HUES48 (cell line): ENCODE data around the gene DCPS.
"Not testable (repeated sequence)": the region's sequence is repeated elsewhere in the genome, so short reads cannot be mapped to it uniquely, and the experiment has no call there.

ENCODE experiments used
- H3K27ac ChIP-seq: one replicate; pipeline ENCODE4 v1.7.0; 2013; ENCODE audit warnings: low read depth, low read length, inconsistent platforms
- H3K27me3 ChIP-seq: 2 replicates; pipeline ENCODE4 v1.6.1; 2013; ENCODE audit warnings: mild to moderate bottlenecking, low read length; ENCODE audit not compliant: control insufficient read depth, insufficient read depth
- H3K36me3 ChIP-seq: 2 replicates; pipeline ENCODE4 v1.6.1; 2013; ENCODE audit warnings: low read length; ENCODE audit not compliant: control insufficient read depth, insufficient read depth
- H3K4me1 ChIP-seq: 2 replicates; pipeline ENCODE4 v1.6.1; 2013; ENCODE audit warnings: mild to moderate bottlenecking, low read length; ENCODE audit not compliant: control insufficient read depth, insufficient read depth
- H3K4me3 ChIP-seq: 2 replicates; pipeline ENCODE4 v1.5.1; 2013; ENCODE audit warnings: mild to moderate bottlenecking, low read depth, low read length
- H3K9ac ChIP-seq: 2 replicates; pipeline ENCODE4 v1.6.1; 2013; ENCODE audit warnings: mild to moderate bottlenecking, low read depth, low read length, moderate library complexity
- H3K9me3 ChIP-seq: 2 replicates; pipeline ENCODE4 v1.6.1; 2013; ENCODE audit warnings: low read length; ENCODE audit not compliant: control insufficient read depth, insufficient read depth

Gene DCPS

GRCh38 chr11:126288237-126288636 lies 15.6 kb upstream of the DCPS start:
- no peak overlapping the region for H3K27ac ChIP-seq
- no peaks in the 10 kb centered on the region for H3K9me3 ChIP-seq
- no peak overlapping the region for H3K9ac ChIP-seq
- H3K4me3 ChIP-seq: no peak overlapping the region
- H3K4me1 ChIP-seq: 0 out of 2 replicates have a peak, but pooled peaks cover 6% of the 10 kb centered on the region
- H3K36me3 ChIP-seq: peaks cover 8% of the 10 kb centered on the region
- peaks cover 6% of the 10 kb centered on the region; the same call in 1 of the 2 replicates for H3K27me3 ChIP-seq

- Histone ChIP-seq H3K27me3 (no peaks in the 10 kb centered on the region), H3K4me3 (no peak overlapping the region), H3K9me3 (no peaks in the 10 kb centered on the region), H3K9ac (no peak overlapping the region), H3K36me3 (peaks cover 21% of the 10 kb centered on the region), H3K4me1 (no peaks in the 10 kb centered on the region), H3K27ac (no peak overlapping the region)
Measured at GRCh38 chr11:126290887-126291286, 13.0 kb upstream of the DCPS start.

GRCh38 chr11:126293726-126294125 lies 10.1 kb upstream of the DCPS start:
- no peak overlapping the region for H3K27ac ChIP-seq
- H3K4me1 ChIP-seq: no peaks in the 10 kb centered on the region
- H3K36me3 ChIP-seq: peaks cover 18% of the 10 kb centered on the region
- no peaks in the 10 kb centered on the region for H3K27me3 ChIP-seq
- no peaks in the 10 kb centered on the region for H3K9me3 ChIP-seq
- H3K4me3 ChIP-seq: no peak overlapping the region
- H3K9ac ChIP-seq: no peak overlapping the region

GRCh38 chr11:126297004-126297403 lies 6.9 kb upstream of the DCPS start:
- no peaks in the 10 kb centered on the region for H3K27me3 ChIP-seq

GRCh38 chr11:126304457-126305075 lies 706 bp downstream of the DCPS start:
- Histone ChIP-seq H3K27me3 (no peaks in the 10 kb centered on the region), H3K27ac (peak overlapping the region; percentile 12), H3K9ac (peak overlapping the region; percentile 88; the same call in 1 of the 2 replicates), H3K4me1 (peaks cover 9% of the 10 kb centered on the region; the same call in 1 of the 2 replicates), H3K9me3 (no peaks in the 10 kb centered on the region), H3K4me3 (peak overlapping the region; percentile 85), H3K36me3 (peaks cover 12% of the 10 kb centered on the region; the same call in 1 of the 2 replicates)

More at GRCh38 chr11:126297004-126297403, 6.9 kb upstream of the DCPS start:
- Histone ChIP-seq H3K4me3 (no peak overlapping the region), H3K9ac (no peak overlapping the region), H3K9me3 (no peaks in the 10 kb centered on the region), H3K36me3 (peaks cover 20% of the 10 kb centered on the region), H3K27ac (no peak overlapping the region), H3K4me1 (no peaks in the 10 kb centered on the region)

GRCh38 chr11:126305699-126306098 lies 1.8 kb downstream of the DCPS start:
- Histone ChIP-seq H3K9me3 (no peaks in the 10 kb centered on the region), H3K27me3 (no peaks in the 10 kb centered on the region), H3K4me3 (no peak overlapping the region), H3K9ac (no peak overlapping the region), H3K27ac (no peak overlapping the region), H3K36me3 (peaks cover 21% of the 10 kb centered on the region), H3K4me1 (peaks cover 9% of the 10 kb centered on the region; the same call in 1 of the 2 replicates)

GRCh38 chr11:126307706-126308105 lies 3.8 kb downstream of the DCPS start:
- Histone ChIP-seq H3K9me3 (no peaks in the 10 kb centered on the region), H3K4me1 (peaks cover 9% of the 10 kb centered on the region; the same call in 1 of the 2 replicates), H3K27ac (no peak overlapping the region), H3K4me3 (no peak overlapping the region), H3K36me3 (peaks cover 35% of the 10 kb centered on the region), H3K9ac (no peak overlapping the region), H3K27me3 (no peaks in the 10 kb centered on the region)

GRCh38 chr11:126308271-126308671 lies 4.4 kb downstream of the DCPS start:
- Histone ChIP-seq H3K4me1 (peaks cover 7% of the 10 kb centered on the region; the same call in 1 of the 2 replicates), H3K36me3 (peaks cover 38% of the 10 kb centered on the region), H3K4me3 (no peak overlapping the region), H3K9ac (no peak overlapping the region), H3K9me3 (no peaks in the 10 kb centered on the region), H3K27ac (no peak overlapping the region), H3K27me3 (no peaks in the 10 kb centered on the region)

GRCh38 chr11:126308771-126309170 lies 4.9 kb downstream of the DCPS start:
- H3K36me3 ChIP-seq: peaks cover 43% of the 10 kb centered on the region
- not testable (repeated sequence) for H3K9me3 ChIP-seq, H3K9ac ChIP-seq, H3K27me3 ChIP-seq, H3K4me1 ChIP-seq, H3K4me3 ChIP-seq, H3K27ac ChIP-seq

- no peaks in the 10 kb centered on the region for H3K4me1 ChIP-seq
- H3K4me3 ChIP-seq: no peak overlapping the region
- no peaks in the 10 kb centered on the region for H3K27me3 ChIP-seq
- H3K9ac ChIP-seq: no peak overlapping the region
- H3K36me3 ChIP-seq: peaks cover 52% of the 10 kb centered on the region
- H3K27ac ChIP-seq: no peak overlapping the region
- H3K9me3 ChIP-seq: no peaks in the 10 kb centered on the region
Measured at GRCh38 chr11:126310200-126310991, 6.5 kb downstream of the DCPS start.

GRCh38 chr11:126310992-126311310 lies 7.1 kb downstream of the DCPS start:
- Histone ChIP-seq H3K27me3 (no peaks in the 10 kb centered on the region), H3K4me1 (no peaks in the 10 kb centered on the region), H3K36me3 (peaks cover 52% of the 10 kb centered on the region), H3K4me3 (no peak overlapping the region), H3K27ac (no peak overlapping the region), H3K9ac (no peak overlapping the region), H3K9me3 (no peaks in the 10 kb centered on the region)
